RWPE2 (cell line): Measurements from ENCODE around the gene ZNF512.
"Not testable (repeated sequence)": the region's sequence is repeated elsewhere in the genome, so short reads cannot be mapped to it uniquely, and the experiment has no call there.

Source experiments
- ATAC-seq: fragments of 200-7000 bp; cut with Tn5 transposase; 3 replicates; pipeline ENCODE4 v1.9.1; 2021; ENCODE audit warnings: low read depth
- DNase-seq: peaks from one replicate; pipeline ENCODE4 v3.0.0-alpha.2; 2020; ENCODE audit warnings: low spot score
- H3K27ac ChIP-seq: fragments of 450-650 bp; 2 replicates; pipeline ENCODE4 v1.5.1; 2017; ENCODE audit warnings: mild to moderate bottlenecking; ENCODE audit not compliant: poor library complexity, severe bottlenecking
- H3K27me3 ChIP-seq: fragments of 250-450 bp; sonication (Bioruptor Pico); 2 replicates; pipeline ENCODE4 v1.5.1; 2021; ENCODE audit warnings: mild to moderate bottlenecking, moderate library complexity; ENCODE audit not compliant: insufficient read depth, poor library complexity, severe bottlenecking
- H3K36me3 ChIP-seq: fragments of 250-450 bp; sonication (Bioruptor Pico); 2 replicates; pipeline ENCODE4 v1.5.1; 2020; ENCODE audit warnings: low read depth, mild to moderate bottlenecking, moderate library complexity
- H3K4me1 ChIP-seq: fragments of 250-450 bp; sonication (Bioruptor Pico); 2 replicates; pipeline ENCODE4 v1.5.1; 2021; ENCODE audit warnings: mild to moderate bottlenecking, moderate library complexity; ENCODE audit not compliant: insufficient read depth, poor library complexity, severe bottlenecking
- H3K4me3 ChIP-seq: fragments of 250-450 bp; sonication (Bioruptor Pico); 2 replicates; pipeline ENCODE4 v1.5.1; 2021; ENCODE audit warnings: mild to moderate bottlenecking, moderate library complexity; ENCODE audit not compliant: severe bottlenecking
- H3K9me3 ChIP-seq: fragments of 250-450 bp; sonication (Bioruptor Pico); 2 replicates; pipeline ENCODE4 v1.5.1; 2021; ENCODE audit warnings: mild to moderate bottlenecking, moderate library complexity; ENCODE audit not compliant: severe bottlenecking
- CTCF ChIP-seq: fragments of 450-650 bp; IDR thresholded peaks from one replicate; pipeline ENCODE4 v1.5.1; 2017; ENCODE audit warnings: mild to moderate bottlenecking, moderate library complexity; ENCODE audit not compliant: poor library complexity, severe bottlenecking

ZNF512 gene

GRCh38 chr2:27622921-27623384 lies 40.1 kb downstream of the ZNF512 start:
- no peaks in the 10 kb centered on the region for H3K9me3 ChIP-seq
- ATAC-seq (peak; percentile 56; the same call in 2 of the 3 replicates), DNase-seq (no peak)
- peak overlapping the region; percentile 7 for H3K27ac ChIP-seq
- H3K36me3 ChIP-seq: peaks cover 55% of the 10 kb centered on the region
- no peaks in the 10 kb centered on the region for H3K27me3 ChIP-seq
- H3K4me3 ChIP-seq: no peak overlapping the region
- no peak for TF ChIP-seq CTCF
- peaks cover 24% of the 10 kb centered on the region for H3K4me1 ChIP-seq

GRCh38 chr2:27624943-27625342 lies 42.1 kb downstream of the ZNF512 start:
- peaks cover 35% of the 10 kb centered on the region for H3K36me3 ChIP-seq
- no peaks in the 10 kb centered on the region for H3K27me3 ChIP-seq
- H3K4me3 ChIP-seq: no peak overlapping the region
- H3K27ac ChIP-seq: no peak overlapping the region
- ATAC-seq (no peak), DNase-seq (no peak)
- peaks cover 24% of the 10 kb centered on the region for H3K4me1 ChIP-seq
- TF ChIP-seq CTCF: no peak
- H3K9me3 ChIP-seq: no peaks in the 10 kb centered on the region

GRCh38 chr2:27626323-27626722 lies 43.5 kb downstream of the ZNF512 start:
- not testable (repeated sequence) for H3K4me3 ChIP-seq, ATAC-seq, H3K27me3 ChIP-seq, DNase-seq, H3K9me3 ChIP-seq
- peaks cover 32% of the 10 kb centered on the region for H3K36me3 ChIP-seq
- H3K4me1 ChIP-seq: peaks cover 24% of the 10 kb centered on the region
- H3K27ac ChIP-seq: peak overlapping the region; percentile 95

GRCh38 chr2:27626921-27627320 lies 44.1 kb downstream of the ZNF512 start:
- not testable (repeated sequence) for H3K27me3 ChIP-seq, ATAC-seq, H3K4me3 ChIP-seq, DNase-seq, H3K9me3 ChIP-seq
- H3K4me1 ChIP-seq: peaks cover 24% of the 10 kb centered on the region
- H3K27ac ChIP-seq: peak overlapping the region; percentile 95
- H3K36me3 ChIP-seq: peaks cover 33% of the 10 kb centered on the region

GRCh38 chr2:27627963-27628766 lies 45.3 kb downstream of the ZNF512 start:
- H3K27ac ChIP-seq: peak overlapping the region; percentile 95
- ATAC-seq: peak; percentile 71
- H3K36me3 ChIP-seq: peaks cover 33% of the 10 kb centered on the region
- H3K4me1 ChIP-seq: peaks cover 18% of the 10 kb centered on the region
- peak overlapping the region; percentile 83 for H3K4me3 ChIP-seq
- no peak for DNase-seq
- H3K9me3 ChIP-seq: no peaks in the 10 kb centered on the region
- no peaks in the 10 kb centered on the region for H3K27me3 ChIP-seq
- TF ChIP-seq CTCF: no peak
